SH-SY5Y (cell line): ENCODE measurements around the gene NMRK1.

ENCODE experiments used
- GATA2 ChIP-seq: IDR thresholded peaks from 2 replicates; pipeline ENCODE4 v1.6.1; 2011; ENCODE audit warnings: mild to moderate bottlenecking, low read depth, low read length
- GATA3 ChIP-seq: IDR thresholded peaks from 2 replicates; pipeline ENCODE4 v1.6.1; 2011; ENCODE audit warnings: low read depth, mild to moderate bottlenecking, low read length, moderate library complexity

Gene NMRK1

DNA sequence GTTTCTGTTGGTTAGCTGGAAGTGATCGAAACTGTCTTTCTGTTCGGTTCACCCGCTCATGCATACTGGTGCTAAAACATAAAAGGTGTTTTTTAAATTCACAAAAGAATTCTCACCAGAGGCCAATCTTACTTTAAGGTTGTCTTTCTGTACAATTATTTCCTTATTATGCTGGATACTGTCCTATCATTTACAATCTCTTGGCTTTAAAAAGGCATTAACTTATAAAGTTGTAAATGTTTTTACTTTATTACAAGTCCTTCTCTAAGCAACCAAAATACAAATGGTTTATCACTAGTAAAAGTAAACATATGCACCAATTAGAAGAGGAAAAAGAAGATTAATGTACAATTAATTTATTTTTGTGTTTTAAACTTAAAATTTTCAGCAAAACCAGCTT is 70.6 kb downstream of the NMRK1 start:
- TF ChIP-seq GATA3, result no peak

DNA sequence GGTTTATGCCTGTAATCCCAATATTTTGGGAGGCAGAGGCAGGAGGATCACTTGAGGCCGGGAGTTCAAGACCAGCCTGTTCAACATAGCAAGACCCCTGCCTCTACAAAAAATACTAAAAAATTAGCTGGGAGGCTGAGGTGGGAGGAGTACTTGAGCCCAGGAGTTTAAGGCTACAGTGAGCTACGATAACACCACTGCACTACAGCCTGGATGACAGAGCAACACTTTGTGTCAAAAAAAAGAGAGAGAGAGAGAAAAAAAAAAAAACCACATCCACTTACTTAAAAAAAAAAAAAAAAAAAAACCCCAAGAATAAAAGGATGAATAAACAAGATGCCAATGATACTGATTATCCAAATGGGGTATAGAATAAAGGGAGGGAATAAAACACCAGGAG is 74.2 kb downstream of the NMRK1 start:
- TF ChIP-seq GATA2 (no peak), GATA3 (no peak)
